Femur (tissue), 1 donor: ENCODE data around the gene IL1A.

ENCODE experiments used
- DNase-seq: peaks from one replicate; pipeline ENCODE4 v3.0.0-alpha.2; 2017

The IL1A gene

DNA sequence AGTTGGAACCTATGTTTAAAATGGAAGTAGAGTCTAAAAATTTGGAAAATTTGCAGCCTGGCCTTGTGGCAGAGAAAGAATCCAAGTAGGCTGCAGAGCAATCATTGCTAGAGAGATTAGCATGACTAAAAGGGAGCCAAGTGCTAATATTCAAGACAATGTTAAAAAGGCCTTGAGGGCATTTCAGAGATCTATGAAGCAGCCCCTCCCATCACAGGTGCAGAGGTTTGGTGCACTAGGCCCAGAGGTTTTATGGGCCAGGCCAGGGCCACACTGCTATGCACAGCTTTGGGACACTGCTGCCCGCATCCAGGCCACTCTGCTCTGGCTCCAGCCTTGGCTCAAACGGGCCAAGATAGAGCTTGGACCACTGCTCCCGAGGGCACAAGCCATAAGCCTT lies 6.7 kb upstream of the IL1A start:
- no peak for DNase-seq

DNA sequence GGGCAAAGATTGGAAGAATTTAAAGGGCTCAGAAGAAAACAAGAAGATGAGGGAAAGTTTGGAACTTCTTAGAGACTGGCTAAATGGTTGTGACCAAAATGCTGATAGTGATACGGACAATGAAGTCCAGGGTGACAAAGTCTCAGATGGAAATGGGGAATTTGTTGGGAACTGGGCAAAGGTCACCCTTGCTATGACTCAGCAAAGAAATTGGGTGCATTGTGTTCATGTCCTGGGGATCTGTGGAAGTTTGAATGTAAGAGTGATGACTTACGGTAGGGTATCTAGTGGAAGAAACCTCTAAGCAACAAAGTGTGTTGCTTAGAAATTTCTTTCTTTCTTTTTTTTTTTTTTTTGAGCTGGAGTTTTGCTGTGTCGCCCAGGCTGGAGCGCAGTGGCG lies 6.0 kb upstream of the IL1A start:
- DNase-seq, result no peak

DNA sequence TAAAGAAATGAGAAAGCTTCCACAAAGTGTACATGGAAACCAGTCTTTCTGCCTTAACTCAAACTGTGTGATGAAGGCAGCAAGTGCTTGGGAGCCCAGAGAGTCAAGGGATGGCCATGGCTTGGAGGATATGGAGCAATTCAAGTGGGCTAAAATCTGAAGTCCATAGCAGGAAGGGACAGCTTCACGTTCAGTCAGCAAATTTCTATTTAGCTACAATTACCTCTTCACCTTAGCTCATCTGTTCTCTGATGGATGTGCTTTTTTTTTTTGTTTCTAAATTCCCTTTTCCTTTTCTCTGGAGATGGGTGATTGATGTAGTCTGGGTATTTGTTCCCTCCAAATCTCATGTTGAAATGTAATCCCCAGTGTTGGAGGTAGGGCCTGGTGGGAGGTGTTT lies 4.9 kb upstream of the IL1A start:
- no peak for DNase-seq

DNA sequence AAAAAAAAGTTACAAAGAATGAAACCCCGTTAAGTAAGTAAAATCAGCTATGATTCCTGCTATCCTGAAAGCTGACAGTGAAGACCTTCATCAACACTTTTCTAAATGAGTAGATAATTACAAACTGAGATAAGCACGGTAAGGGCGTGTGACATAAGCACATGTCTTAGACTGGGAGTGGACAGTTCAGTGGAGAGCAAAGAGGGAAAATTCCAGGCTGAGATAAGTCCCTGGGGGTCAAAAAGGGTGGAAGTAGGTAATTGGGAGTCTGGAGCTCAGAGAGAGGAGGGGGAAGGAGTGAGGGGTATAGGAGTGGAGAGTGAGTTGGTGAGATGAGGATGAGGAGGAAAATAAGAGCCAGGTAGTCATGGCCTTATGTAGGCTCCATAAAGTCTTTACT lies 4.4 kb upstream of the IL1A start:
- DNase-seq, result no peak

DNA sequence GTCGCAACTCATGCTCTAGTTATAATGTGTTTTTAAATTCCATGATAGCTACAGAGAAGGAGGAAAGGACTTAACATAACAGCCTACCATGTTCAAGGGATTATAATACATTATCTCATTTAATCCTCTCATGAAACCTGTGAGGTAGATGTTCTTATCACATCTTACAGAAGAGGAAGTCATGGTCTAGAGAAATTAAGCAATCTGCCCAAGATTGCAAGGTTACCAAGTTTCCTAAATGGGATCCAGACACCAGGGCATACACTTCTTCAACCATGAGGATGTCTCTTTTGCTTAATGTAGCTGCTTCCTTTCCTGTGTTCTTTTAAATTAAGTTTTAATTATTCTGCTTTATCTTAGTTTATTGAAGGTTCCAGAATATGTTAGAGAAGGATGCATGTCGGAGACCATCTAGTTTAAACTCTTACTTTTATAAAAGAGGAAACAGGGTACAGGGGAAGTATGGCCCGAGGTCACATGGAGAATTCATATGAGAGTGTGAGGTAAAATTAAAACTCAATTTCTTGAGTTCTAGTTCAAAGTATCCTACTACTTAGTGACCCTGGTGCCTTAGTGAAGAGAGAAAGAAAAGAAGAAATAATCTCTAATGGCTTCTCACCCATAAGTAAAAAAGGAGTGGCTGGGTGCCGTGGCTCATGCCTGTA lies 3.6 kb upstream of the IL1A start:
- DNase-seq, result no peak

DNA sequence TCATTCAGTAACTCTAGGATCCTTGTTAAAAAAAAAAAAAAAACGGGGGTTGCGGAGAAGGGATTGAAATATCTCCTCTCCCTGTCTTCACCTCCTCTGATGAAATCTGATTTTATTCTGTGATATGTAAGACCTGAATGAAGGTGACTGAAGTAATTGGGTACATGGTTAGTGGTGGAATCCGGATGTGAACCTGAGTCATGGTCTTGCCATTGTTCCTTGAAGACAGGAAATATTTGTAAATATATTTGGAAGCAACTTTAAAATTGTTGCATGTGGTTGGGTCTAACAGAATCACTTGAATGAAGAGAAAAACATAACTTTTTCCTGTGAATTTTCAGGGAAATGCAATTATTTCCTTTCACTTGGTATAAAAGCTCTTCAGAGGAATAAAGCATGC lies 3.0 kb upstream of the IL1A start:
- no peak for DNase-seq

DNA sequence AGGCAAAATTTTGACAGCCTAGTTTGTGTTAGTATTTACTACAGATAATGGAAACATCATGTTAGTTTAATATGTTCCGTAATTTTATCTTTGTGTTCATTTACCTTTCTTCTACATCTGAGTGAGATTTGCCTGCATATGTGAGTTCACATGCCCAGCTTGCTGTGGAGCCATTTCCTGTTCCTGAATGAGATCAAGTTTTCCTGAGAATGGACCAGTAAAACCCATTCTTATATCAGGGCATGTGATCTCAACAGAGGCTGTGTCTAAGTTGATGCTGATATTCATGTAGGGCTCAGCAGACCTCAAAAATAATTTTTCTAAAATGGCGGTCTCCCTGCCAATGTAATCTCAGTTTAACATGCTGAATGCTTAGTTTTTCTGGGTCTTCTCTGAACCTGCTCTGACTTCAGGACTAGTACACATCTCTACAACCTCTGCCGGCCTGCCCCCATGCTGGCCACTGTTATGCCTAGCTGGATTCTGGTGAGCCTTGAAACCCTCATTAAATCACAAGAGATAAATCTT lies 1.0 kb downstream of the IL1A start:
- no peak for DNase-seq

DNA sequence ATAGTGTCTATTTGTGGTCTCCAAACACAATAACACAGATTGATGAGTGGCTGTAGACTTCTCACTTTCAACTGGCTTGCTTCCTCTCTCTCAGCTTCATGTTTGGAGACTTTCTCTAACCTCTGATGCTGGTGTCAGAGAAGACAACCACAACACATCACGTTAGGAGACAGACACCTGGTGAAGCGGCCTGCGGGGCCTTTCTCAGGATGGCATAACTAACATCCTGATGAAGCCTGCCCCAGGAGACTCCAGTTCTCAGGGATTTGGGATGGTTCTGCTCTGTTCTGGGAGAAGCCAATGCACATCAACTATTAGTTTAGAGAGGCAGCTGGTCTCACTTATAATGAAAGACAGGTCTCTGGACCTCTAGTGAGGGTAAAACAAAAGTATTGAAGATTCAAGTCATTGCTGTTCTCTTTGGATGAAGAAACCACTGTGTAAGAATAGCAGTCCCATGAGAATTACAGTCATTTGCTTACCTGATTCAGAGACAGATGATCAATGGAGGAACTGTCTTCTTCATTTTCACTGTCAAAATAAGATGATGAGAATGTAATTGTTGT lies 2.0 kb downstream of the IL1A start:
- no peak for DNase-seq

DNA sequence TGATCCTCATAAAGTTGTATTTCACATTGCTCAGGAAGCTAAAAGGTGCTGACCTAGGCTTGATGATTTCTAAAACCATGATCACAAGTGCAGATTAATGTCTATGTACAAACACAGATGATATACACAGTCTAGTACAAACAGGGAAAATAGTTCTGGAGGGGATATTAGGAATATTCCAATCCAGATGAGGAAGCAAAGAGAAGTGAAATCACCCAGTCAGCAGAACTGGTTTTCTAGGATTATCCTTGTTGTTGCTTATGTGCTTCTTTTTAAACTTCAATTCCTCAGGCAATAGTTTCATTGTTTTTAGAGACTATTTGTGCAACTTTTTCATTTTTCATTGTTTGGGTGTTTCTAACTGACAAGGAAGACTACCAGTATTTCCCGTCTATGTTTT lies 4.7 kb downstream of the IL1A start:
- DNase-seq, result no peak

DNA sequence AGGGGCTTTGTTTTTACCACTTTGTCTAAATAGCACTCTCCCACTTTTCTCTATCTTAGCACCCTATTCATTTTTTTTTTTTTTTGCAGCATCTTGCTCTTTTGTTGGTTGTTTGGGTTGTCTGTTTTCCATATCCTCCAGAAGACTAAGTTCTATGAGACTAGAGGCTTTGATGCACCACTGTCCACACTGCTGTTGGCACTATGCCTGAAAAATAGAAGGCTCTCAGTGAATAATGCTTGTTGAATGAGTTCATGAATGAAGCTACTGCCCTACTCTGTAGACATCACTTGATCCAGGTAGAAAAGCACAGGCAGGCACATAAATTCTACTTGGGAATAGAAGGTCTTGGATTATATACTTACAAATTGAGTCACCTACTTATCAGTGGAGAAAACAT lies 7.3 kb downstream of the IL1A start:
- DNase-seq, result no peak

DNA sequence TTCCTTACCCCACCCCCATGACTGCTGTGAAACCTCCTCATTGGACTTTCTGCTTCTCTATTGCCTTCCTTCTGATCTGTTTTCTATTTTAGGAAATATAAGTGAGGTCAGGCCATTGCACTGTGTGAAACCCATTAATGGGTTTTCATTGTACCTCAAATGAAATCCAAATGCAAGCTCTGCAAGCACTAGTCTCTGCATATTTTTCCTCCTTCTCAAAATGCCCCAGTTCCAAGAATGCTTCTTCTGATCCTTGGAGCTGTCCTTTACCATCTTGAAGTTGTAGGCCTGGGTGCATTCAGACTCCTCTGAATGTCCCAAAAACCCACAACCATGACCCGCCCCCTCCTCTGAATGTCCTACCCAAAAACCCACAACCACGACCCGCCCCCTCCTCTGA lies 8.2 kb downstream of the IL1A start:
- DNase-seq, result no peak

DNA sequence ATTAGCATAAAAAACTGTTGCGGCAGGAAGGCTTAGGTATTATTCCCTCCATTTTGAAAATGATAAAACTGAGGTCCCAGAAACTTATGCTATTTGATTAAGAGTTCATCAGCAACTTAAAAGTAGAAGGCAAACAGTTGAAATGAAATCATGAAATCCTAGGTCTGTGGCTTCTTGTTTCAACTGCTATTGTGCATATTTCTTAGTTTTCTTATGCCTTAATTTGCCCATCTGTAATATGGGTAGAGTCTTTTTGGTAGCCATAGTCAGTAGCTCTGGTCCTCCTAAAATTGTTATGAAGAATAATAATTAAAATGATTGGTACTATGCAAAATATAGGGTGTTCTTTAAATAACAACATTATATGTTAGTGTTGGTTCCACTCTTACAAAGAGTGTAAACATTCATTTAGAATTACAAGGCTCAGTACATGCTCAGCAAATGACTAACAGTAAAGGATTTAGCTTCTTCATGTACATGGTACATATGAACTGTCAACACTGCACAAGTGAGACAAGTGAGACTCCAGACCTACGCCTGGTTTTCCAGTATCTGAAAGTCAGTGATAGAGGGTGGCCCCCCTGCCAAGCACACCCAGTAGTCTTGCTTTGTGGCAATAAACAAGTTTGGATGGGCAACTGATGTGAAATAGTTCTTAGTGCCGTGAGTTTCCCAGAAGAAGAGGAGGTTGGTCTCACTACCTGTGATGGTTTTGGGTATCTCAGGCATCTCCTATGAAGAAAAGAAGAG lies 9.6 kb downstream of the IL1A start:
- no peak for DNase-seq

DNA sequence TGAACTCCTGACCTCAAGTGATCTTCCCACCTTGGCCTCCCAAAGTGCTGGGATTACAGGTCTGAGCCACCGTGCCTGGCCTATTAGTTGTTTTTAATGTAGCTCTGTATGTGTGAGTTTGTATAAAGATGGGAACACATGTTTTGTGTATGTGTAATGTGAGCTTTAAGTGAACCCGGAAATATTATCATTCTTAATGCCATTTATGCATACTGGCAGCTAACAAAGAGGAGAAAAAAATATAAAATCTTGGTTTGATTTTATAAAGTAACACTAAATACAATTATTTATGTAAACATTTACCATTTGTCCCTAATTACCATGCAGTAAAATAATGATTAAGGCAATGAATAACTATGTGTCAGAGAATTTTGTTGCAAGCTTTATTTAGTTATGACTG lies 10.7 kb downstream of the IL1A start:
- no peak for DNase-seq

DNA sequence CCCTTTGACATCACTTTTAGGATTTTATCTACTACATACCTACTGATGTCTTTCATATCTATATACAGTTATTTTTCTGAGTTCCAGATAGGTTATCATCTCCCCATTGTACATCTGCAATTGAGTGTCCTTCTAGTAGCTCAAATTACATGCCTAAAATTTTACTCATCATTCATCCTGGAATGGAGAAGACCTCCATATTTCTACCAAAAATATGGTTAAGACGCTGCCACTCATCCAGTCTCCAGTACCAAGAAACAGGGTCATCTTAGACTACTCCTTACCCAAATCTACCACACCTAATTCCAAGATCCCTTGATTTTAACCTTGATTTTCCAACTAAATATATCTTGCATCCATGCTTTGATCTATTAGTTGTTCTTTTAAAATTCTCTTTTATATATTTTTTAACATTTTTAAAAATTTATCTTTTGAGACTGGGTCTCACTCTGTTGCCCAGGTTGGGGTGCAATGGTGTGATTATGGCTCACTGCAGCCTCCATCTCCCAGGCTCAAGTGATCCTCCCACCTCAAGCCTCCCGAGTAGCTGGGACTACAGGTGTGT lies 11.3 kb downstream of the IL1A start:
- no peak for DNase-seq

DNA sequence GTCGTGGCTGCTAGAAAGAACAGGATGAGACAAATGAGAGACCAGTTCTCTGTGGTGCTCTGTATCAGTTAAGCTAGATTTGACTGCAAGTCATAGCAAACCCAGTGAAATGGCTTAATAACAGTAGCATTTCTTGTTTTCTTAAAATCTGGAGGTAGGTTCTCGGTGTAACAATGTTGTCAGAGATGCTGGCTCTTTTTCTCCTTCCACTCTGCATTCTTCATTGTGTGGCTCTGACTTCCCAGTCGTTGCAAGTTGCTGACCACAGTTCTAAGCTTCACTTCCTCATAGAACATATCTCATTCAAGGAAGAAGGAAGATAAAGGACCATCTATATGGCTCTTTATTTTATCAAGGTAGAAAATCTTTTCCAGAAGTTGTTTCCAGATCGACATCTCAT lies 12.0 kb downstream of the IL1A start:
- DNase-seq, result no peak

DNA sequence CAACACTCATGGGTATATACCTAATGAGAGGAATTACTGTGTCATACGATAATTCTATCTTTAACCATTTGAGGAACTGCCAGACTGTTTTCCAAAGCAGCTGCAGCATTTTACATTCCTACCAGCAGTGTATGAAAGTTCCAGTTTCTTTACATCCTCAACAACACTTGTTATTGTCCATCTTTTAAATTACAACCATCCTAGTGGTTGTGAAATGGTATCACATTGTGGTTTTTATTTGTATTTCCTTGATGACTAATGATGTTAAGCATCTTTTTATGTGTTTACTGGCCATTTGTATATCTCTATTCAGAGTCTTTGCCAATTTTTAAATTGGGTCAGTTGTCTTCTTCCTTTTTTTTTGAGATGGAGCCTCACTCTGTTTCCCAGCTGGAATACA lies 15.9 kb downstream of the IL1A start:
- DNase-seq, result no peak

DNA sequence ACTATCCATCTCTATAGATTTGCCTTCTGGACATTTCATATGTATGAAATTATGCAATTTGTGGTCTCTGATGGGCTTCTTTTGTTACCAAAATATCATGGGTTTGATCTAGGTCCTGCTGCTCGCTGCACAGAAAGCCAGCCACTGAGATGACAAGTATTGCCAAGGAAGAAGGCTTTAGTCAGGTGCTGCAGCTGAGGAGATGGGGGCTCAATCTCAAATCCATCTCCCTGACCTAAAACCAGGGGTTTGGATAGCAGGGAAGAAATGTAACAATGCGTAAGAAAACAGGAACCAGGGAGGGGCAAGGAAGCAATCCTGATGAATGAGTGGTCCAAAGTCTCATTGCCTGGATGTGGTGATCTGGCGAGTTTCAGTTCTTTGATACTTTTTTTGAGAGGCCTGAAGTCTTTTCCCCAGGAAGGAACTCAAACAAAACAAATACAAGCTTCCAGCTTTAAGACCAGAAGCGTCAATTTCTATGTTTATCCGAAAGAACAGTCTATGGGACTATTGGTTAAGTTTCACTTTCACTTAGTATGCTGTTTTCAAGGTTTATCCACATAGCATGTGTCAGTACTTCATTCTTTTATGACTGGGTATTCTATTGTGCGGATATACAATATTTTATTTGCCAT lies 16.5 kb downstream of the IL1A start:
- no peak for DNase-seq

DNA sequence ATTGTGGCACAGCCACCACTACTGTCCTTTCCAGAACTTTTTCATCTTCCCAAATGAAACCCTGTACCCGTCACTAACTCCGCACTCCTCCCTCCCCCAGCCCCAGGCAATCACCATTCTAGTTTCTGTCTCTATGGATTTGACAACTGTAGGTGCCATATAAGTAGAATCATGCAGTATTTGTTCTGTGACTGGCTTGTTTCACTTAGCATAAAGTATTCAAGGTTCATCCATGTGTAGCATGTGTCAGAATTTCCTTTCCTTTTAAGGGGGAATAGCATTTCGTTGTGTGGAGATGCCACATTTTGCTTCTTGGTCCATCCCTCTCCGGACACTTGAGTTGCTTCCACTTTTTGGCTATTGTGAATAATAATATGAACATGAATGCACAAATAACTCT lies 19.0 kb downstream of the IL1A start:
- DNase-seq, result no peak

DNA sequence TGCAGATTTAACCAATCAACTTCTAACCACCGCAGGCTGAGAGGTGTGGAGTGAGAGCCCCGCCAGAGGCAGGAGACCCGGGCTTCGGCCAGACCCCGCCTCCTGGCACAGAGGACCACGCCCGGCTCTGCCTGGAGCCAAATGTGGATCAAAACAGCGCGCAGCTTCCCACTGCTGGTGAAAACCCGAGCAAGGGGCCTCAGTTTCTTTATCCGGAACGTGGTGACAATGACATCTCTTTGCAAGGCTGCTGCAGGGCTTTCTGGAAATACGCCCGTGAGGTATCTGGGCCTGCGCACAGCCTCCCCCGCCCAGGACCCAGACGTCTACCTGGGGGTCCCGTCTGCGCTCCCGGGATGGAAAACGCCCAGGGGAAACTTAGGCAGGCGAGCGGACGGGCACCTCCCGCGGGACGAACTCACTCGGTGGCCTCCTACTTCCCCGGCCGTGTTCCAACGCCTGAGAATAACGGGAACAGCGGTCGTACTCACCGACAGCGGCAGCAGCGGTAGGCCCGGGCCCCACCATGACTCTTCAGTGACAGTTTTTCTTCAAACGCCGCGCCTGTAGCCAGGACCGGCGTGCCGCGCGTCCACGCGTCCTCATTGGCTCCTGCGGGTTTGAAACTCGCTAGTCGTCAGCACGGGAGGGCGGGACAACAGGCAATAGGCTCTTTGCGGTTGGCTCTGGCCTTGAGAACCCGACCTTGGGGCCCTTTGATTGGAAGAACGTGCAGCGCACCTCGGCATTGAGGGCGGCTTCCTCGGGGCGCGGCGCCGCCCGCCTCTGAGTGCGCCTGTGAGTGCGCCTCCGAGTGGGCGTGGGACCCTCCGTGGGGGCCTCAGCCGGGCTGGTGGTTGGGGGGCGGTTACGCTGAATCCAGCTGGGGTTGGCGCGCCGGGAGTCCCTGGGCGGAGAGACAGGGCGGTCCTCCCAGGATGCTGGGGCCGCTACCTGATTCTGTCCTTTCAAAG lies 19.9 kb downstream of the IL1A start, which contains the start of gene CKAP2L:
Gene CKAP2L, minus strand, starts transcription at position 539 of the 974 bp plus-strand sequence. Its CDS starts 11 bp downstream, at position 528.
- peak; percentile 98 for DNase-seq

DNA sequence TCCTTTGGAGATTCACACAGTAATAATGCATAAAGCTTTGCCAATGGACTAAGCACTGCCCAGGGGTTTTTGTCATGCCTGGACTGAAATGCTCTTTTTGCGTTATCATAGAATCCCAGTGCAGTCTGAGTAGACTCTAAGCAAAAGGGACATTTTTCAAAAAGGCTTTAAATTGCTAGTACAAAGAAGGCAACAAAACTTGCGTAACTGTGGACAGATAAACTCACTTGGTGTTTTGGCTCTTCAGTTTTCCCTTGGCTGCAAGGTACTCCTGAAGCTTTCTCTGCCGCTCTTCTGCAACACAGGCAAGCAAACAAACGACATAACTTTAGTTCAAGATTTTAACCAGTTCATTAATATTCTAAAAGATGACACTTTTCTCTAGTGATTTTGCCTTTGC lies 22.0 kb downstream of the IL1A start:
- DNase-seq, result no peak

DNA sequence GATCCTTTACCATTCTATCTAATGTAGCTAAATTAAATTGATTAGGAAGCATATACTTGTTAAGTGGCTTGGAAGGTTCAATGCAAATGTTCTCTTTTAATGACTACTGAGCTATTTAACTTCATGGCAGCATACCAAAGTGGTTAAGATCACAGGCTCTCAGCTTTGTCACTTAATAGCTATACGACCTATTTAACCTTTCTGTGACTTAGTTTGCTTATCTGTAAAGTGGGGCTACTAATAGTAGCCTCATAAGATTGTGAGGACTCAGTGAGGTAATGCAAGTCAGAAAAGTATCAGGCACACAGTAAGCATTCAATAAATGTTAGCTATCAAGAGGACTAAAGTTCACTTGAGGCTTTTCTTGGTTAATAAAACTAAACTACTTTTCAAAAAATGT lies 24.1 kb downstream of the IL1A start:
- DNase-seq, result no peak

DNA sequence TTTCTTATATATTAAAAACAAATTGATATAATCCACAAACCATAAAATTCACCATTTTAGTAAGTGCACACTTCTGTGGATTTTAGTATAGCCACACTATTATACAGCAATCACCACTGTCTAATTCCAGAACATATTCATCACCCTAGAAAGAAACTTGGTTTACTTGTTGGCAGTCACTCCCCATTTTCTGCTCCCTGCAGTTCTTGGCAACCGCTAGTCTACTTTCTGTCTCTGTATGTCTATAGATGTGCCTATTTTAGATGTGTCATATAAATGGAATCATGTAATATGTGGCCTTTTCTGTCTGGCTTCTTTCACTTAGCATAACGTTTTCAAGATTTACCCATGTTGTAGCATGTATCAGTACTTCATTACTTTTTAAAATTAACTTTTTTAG lies 25.6 kb downstream of the IL1A start:
- DNase-seq, result no peak
